GM19324 (cell line): Measurements from ENCODE around the gene TBX21.
"Not testable (repeated sequence)": the region's sequence is repeated elsewhere in the genome, so short reads cannot be mapped to it uniquely, and the experiment has no call there.

Source experiments
- ATAC-seq: cut with Tn5 transposase; IDR thresholded peaks from one replicate; pipeline ENCODE4 v1.9.1; 2021; ENCODE audit warnings: mild to moderate bottlenecking, moderate library complexity; ENCODE audit not compliant: unreplicated experiment, low FRiP score

Gene TBX21

GRCh38 chr17:47757386-47757785 is 24.4 kb downstream of the TBX21 start:
- no peak for ATAC-seq

DNA sequence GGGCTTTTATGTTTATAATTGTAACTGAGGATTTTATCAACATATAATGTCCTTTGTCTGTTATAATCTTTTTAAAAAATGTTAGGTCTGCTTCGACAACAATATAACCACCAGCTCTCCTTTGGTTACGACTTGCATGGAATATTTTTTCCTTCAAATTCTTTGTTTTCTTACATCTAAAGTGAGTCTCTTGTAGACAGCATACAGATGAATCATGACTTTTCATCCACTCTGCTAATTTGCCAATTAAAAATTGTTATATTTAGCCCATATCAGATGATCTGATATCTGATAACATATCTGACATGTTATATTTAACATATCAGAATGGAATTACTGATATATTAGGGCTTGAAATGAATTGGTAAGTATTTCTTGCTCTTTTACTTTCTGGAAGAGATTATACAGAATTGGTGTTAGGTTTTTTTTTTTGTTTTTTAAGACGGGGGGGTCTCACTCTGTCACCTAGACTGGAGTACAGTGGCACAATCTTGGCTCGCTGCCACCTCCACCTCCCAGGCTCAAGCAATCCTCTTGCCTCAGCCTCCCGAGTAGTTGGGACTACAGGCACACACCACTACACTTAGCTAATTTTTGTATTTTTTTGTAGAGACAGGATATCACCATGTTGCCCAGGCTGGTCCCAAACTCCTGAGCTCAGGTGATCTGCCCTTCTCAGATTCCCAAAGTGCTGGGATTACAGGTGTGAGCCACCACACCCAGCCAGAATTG is 27.5 kb downstream of the TBX21 start:
- ATAC-seq: no peak

GRCh38 chr17:47762728-47763127 is 29.7 kb downstream of the TBX21 start:
- no peak for ATAC-seq

GRCh38 chr17:47763913-47764582 is 31.0 kb downstream of the TBX21 start:
- ATAC-seq: no peak

DNA sequence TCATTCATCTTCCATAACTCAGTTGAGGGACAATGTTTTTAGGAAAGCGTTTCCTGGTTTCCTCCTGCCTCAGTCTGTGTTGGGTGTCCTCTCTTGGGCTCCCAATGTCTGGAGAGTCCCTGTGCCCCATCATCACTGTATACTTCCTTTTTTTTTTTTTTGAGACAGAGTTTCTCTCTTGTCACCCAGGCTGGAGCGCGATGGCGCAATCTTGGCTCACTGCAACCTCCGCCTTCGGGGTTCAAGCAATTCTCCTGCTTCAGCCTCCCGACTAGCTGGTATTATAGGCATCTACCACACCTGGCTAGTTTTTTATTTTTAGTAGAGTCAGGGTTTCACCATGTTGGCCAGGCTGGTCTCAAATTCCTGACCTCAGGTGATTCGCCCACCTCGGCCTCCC is 40.6 kb downstream of the TBX21 start:
- ATAC-seq: not testable (repeated sequence)

GRCh38 chr17:47774331-47774730 is 41.3 kb downstream of the TBX21 start:
- no peak for ATAC-seq

DNA sequence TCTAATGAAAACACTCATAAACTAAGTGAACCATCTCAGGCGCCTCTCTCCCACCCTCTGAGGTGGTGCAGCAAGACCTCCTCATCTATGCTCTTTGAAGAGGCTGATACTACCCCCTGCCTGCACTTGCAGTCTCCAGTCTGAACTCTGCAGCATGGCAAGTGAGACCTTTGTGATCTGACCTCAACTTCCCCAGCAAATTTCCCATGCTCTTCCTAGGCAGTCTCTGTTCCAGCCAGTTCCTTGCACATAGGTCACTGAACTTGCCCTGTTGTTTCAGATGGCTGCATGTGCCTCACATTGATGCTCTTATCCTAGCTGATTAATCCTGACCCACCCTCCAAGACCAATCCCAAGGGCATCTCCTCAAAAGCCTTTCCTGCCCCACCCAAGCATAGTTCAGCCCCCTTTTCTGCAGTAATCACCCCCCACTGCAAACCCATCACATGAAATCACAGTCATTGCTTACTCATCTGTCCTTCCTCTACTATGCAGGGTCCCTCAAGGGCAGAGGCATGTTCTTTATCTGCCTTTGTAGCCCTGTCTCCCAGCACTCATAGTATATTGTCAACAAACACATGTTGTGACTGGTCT is 42.0 kb downstream of the TBX21 start:
- no peak for ATAC-seq

GRCh38 chr17:47776330-47777197 is 43.5 kb downstream of the TBX21 start:
- ATAC-seq: no peak

DNA sequence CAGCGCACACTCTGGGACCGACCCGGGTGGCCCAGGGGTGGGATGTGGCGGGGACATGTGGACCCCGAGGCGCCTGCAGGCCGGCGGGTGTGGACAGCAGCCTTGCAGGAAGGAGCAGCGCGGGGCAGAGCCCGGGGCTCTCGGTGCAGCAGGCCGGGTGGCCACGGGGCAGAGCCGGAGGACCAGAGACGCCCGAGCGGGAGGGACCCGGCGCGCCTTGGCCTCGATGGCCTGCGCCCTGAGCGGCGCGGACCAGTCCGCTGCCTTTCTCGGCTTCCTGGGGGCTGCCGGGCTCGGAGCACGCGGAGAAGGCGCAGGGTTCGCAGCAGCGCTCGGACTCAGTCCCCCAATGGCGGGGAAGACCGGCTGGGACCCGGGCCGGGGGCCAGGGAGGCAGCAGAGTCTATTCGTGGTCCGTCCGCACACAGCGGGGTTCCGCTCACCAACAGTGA is 45.2 kb downstream of the TBX21 start:
- ATAC-seq: no peak

DNA sequence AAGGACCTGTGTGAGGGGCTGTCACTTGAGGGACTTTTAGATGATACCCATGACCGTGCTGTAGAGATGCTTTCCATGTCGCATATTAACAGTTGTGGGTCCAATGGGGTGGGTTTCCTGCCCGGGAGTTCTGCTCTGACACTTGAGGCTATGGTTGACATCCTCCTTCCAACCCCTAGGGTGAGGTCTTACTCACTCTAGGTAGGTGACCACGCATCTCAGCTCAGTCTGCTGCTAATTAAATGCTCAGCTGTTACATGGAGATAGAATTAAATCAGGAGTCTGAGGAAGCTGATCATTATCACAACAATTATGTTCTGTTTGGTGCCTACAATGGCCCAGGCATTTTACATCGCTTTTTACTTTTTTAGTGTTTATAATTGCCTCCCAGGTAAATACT is 48.4 kb downstream of the TBX21 start:
- ATAC-seq: no peak

DNA sequence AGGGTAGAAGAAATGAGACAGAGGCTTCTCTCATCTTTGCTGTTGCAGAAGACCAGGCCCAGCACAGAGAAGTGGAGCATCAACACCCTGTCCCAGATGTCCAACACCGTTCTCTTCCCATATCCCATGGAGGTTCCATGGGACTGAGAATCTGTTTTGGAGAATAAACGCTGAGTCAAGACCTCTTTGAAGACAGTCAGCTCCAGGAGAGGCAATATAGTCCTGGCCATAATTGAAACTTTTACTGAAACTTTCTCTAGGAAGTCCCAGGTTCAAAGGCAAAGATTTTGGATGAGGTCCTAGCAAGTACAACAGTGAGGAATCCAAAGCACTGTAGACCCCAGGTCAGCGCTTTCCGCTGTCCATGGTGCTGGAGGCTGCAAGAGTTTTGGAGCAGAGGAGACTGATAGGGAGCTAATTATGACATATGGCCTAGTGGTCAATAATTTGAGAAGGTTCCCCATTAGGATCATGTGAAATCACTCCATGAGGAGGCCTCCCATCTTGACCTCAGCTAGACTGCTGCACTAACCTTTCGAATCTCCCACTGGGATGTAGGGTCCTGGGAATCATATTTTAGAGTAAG is 52.6 kb downstream of the TBX21 start:
- no peak for ATAC-seq

- ATAC-seq: no peak
Observed at GRCh38 chr17:47789611-47790561, 56.9 kb downstream of the TBX21 start.

DNA sequence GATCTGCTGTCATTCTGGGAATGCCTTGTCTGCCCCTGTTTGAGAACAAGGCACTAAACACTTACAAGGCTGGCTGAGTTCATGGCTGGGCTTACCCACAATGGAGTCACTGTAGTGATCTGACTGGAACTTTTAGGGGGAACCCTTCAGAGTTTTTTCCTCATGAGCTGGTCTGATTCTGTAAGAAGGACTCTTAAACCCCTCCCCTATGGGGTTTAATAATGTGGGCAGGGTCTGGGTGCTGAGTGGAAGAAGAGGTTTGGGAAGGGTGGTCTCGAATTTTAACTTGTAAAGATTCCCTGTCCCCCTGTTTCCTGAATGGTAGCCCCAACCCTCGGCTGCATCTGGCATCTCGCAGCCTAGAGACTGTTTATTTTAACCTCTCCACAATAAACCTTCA is 58.0 kb downstream of the TBX21 start:
- ATAC-seq: no peak

DNA sequence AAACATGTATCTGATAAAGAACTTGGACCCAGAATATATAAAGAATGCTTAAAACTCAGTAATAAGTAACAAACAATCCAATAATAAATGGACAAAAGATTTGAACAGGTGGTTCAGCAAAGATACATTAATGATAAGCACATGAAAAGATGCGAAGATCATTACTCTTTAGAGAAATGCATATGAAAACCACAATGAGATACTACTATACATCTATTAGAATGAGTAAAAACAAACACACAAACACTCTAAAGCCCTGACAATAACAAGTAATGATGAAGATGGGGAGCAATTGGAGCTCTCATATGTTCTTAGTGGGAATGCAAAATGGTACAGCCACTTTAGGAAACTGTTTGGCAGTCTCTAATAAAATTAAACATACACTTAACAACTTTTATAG is 59.4 kb downstream of the TBX21 start:
- no peak for ATAC-seq

GRCh38 chr17:47792979-47793378 is 59.9 kb downstream of the TBX21 start:
- ATAC-seq: no peak
